Measurements from ENCODE around the gene SCGB1A1.

GRCh38 chr11:62435846-62436660, 17.2 kb downstream of the SCGB1A1 start:
- TF ChIP-seq POLR2AphosphoS5 (IDR thresholded peaks at IDR 0.05; ENCODE audit: low read depth) (no peak), CTCF (IDR thresholded peaks at IDR 0.05; ENCODE audit: insufficient read depth, low read length) (no peak), GABPA (IDR thresholded peaks at IDR 0.05; ENCODE audit: low read depth) (no peak), SPI1 (IDR thresholded peaks at IDR 0.05; ENCODE audit: borderline replicate concordance, low read depth) (no peak; the same call in 1 of the 2 replicates)
